ENCODE measurements around the gene DPRX.

- TF ChIP-seq CTCF (IDR thresholded peaks at IDR 0.05; ENCODE audit: low read depth, low read length) (no peak), EZH2phosphoT487 (IDR thresholded peaks at IDR 0.05; ENCODE audit: low read depth) (no peak)
Observed at GRCh38 chr19:53652476-53652875, 20.7 kb downstream of the DPRX start.
